OCI-LY3 (cell line): ENCODE data around the gene CFAP77.

ENCODE experiments used
- CTCF ChIP-seq: fragments of 200-600, 300-600 bp; sonication (generic); IDR thresholded peaks from 2 replicates; pipeline ENCODE4 v1.5.1; 2014; ENCODE audit warnings: antibody characterized with exemption, low read length, low read depth
- EZH2phosphoT487 ChIP-seq: fragments of 200-600 bp; shearing (Covaris generic); IDR thresholded peaks from 2 replicates; pipeline ENCODE4 v1.6.1; 2018; ENCODE audit warnings: antibody characterized with exemption, mixed run types, low read depth

GRCh38 chr9:132539096-132539495, 129.1 kb downstream of the CFAP77 start:
- no peak for TF ChIP-seq CTCF
- TF ChIP-seq EZH2phosphoT487: no peak
